ENCODE data around the gene IGLL5.
"Not testable (repeated sequence)": the region's sequence is repeated elsewhere in the genome, so short reads cannot be mapped to it uniquely, and the experiment has no call there.

The IGLL5 gene

DNA sequence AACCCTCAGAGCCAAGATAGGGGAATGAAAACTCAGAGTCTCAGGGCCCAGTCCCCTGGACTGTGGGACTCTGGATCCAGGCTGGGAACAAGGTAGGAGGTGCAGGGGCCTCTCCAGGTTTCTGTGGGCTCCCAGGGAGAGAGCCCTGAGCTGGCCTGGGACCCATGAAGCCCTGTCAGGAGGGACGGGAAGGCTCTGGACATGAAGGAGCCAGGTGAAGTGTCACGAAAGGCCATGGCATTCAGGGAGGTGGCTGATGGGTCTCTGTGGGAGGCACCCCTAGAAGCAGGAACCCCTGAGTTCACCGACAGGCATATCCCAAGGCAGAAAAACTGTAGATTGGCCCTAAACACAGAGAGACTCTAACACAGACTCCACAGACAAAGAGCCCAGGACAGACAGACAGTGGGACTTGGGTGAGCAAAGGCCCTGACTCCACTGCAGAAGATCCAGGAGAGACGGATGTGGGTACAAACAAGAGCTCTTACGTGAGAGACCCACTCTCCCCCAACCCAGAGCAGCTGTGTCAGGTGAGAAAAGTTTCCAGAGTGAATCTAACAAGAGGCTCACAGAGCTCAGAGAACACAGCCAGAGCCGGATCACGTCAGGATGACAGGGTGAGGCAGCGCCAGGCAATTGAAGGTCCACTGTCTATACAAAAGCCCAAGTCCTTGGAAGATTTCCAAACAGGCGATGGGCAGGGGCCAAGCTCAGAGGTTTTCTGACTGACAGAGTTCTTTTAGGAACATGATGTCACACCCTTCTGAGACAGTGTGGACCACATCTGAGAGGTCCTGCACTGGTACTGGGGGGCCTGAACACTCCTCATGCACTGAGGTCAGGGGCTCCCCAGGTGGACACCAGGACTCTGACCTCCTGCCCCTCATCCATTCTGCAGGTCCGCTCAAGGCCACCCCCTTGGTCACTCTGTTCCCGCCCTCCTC lies 27.4 kb downstream of the IGLL5 start:
- no peak for DNase-seq (ENCODE audit: low read depth, low spot score)

DNA sequence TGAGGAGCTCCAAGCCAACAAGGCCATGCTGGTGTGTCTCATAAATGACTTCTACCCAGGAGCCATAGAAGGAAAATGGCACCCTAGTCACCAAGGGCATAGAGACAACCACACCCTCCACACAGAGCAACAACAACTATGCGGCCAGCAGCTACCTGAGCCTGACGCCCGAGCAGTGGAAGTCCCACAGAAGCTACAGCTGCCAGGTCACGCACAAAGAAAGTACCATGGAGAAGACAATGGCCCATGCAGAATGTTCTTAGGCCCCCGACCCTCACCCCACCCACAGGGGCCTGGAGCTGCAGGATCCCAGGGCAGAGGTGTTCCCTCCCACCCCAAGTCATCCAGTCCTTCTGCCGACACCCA lies 28.0 kb downstream of the IGLL5 start:
- DNase-seq (ENCODE audit: low read depth, low spot score): no peak

DNA sequence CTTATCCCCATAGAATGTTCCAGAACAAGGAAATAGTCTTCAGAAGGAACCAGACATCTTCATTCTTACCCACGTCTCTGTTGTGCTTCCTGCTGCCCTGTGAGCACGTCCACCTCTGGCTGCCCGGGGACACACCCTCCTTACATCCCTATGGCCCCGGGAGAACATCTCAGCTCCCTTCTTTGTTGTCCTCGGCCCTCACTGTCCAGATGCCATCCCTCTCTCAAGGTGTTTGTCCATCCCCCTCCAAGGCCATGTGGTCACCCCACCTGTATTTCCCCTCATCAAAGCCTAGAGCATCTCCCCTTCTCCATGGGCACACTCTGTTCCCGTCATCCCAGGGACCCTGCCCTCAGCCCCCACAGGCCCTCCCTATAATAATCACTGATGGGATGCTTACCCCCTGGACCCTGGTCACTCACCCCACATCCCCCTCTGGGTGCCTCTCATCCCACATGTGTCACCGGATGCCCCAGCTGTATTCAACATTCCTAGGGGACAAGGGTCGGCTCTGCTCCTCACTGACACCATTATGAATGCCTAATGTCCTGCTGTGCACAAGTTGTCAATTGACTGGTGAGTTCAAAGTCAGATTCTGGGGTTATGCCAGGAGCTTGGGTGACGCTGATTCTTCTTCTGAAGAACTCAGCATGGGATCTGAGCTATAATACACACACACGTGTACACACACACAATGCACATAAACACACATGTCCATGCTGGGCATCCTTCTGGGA lies 28.8 kb downstream of the IGLL5 start:
- no peak for DNase-seq (ENCODE audit: low read depth, low spot score)

DNA sequence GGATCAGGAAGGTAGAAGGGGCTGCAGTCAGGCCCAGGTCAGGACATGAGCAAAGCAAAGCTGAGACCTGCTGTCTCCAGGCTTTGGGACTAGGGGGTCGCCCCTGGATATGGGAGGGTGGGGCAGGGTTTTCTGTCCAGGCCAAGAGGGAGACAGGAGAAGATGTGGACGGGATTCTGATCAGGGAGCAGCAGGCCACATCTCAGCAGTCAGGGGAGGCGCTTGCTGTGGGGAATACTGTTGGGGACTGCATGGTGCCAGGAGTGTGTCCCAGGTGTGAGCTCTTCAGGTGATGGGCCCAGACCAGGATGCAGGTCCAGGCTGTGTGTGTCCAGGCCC lies 29.3 kb downstream of the IGLL5 start:
- DNase-seq (ENCODE audit: low read depth, low spot score): no peak

DNA sequence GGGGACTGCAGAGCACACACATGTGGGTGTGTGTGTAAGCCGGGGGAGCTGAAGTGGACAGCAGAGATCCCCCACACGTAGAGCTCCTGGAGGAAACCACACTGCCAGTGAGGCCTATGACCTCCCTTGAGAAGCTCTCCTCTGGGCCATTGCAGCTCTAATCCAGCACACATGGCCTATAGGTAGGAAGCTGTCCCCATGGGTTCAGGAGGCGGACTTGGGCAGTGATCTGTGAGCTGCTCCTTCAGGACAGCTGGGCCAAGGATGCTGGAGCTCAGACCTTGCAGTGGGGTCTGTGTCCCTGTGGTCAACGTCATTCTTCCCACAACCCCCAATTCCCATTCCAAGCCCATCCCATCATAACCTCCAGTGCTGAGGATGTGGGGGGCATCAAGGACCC lies 29.8 kb downstream of the IGLL5 start:
- no peak for DNase-seq (ENCODE audit: low read depth, low spot score)

DNA sequence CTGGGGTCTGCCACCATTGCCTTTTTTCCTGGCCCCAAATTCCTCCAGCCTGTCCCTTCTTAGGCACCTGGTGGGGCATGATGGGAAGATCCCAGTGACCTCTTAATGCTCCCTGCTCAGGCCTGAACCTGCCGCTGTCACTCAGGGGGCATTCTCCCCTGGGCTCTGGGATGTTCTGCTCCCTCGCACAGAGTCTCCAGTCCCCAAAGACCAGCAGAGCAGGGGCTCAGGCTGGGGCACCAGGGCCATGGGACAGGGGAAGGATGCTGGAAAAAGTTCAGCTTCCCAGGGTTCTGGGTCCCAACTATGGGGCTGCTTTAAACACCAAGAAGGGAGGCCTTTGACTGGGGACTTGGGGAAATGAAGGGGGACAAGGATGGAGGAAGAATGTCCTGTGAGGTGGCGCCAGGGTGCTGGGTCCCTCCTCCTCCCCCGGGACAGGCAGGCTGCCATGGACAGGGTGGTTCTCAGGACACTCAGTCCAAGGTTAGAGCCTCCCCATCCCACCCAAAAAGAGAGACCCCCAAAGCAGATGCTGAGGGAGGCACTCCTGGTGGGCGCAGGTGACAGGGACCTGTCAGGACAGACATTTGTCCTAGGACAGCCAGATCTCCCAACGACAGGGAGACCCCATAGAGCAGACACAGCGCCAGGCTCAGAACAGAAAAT lies 30.8 kb downstream of the IGLL5 start:
- no peak for DNase-seq (ENCODE audit: low read depth, low spot score)

DNA sequence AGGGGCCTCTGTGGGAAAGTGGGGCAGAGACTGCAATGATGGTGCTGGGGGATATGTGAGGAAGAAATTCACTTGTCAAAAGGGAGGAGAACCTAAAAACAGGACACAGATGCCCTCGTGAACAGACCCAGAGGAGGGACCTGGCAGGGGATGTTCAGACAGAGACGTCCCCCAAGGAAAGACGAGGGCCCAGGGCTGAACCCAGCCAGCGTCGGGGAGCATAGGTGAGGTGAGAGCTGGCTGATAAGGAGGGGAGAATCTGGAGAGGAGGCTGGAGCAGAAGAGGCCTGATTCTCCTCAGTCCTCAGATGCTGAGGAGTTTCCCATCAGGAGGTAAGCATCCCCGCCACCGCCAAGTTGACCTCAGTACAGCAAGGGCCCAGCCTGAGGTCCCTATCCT lies 31.4 kb downstream of the IGLL5 start:
- DNase-seq (ENCODE audit: low read depth, low spot score): no peak

DNA sequence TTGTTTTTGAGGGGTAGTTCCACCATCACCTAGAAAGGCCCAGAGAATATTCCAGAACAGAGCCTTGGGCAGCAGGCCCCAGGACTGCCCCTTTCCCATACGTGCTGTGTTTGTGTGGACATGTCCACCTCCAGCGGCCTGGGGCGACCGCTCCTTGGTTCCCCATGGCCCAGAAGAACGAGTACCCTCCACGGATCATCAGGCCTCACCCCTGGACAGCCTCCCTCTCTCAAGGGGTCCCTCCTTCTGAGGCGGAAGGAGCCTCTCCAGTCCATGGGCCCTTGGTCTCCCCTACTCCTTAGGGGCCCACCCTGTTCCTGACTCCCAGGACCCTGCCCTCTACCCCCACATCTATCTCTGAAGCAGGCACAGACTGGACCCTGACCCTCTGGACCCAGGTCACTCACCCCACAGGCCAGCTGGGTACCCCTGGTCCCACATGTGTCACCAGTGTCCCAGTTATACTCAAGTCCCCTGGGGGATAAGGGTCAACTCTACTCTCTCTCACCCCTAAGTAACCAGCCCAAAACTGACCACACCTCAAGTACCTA lies 32.6 kb downstream of the IGLL5 start:
- DNase-seq (ENCODE audit: low read depth, low spot score): no peak

DNA sequence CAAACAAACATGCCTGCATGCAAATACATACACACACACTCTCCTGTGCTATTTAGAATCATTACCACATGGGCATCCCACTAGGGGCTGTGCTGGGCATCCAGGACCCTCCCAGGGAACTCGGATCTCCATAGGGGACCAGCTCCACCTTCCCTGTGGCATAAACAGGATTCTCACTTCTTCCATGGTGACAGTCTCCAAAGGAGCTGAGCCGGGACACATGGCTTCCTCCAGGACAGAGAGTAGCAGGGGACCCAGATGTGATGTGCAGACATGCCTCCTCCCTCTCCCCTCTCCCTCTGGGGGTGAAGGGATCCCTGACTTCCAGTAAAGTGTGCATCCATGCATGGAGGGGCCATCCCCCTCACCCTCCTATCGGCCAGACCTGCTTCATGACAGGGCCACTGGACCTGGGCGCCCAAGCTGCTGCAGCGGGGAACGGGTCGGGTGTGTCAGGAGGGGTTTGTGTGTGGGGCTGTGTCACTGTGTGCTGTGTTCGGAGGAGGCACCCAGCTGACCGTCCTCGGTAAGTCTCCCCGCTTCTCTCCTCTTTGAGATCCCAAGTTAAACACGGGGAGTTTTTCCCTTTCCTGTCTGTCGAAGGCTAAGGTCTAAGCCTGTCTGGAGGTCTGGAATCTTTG lies 33.4 kb downstream of the IGLL5 start:
- DNase-seq (ENCODE audit: low read depth, low spot score): no peak

DNA sequence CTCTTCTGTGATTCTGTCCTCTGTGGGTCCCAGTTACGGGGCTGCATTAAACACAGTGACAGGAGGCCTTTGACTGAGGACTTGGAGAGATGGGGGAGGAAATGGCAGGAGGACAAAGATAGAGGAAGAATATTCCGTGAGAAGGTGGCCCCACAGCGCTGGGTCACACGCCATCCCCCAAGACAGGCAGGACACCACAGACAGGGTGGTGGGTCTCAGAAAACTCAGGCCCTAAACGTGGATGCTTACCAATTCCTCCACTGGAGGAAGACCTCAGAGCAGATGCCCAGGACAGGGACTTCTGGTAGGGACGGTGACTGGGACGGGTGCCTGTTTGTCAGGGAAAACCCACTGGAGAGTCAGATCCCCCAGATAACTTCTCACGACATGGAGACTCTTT lies 34.0 kb downstream of the IGLL5 start:
- DNase-seq (ENCODE audit: low read depth, low spot score): no peak

DNA sequence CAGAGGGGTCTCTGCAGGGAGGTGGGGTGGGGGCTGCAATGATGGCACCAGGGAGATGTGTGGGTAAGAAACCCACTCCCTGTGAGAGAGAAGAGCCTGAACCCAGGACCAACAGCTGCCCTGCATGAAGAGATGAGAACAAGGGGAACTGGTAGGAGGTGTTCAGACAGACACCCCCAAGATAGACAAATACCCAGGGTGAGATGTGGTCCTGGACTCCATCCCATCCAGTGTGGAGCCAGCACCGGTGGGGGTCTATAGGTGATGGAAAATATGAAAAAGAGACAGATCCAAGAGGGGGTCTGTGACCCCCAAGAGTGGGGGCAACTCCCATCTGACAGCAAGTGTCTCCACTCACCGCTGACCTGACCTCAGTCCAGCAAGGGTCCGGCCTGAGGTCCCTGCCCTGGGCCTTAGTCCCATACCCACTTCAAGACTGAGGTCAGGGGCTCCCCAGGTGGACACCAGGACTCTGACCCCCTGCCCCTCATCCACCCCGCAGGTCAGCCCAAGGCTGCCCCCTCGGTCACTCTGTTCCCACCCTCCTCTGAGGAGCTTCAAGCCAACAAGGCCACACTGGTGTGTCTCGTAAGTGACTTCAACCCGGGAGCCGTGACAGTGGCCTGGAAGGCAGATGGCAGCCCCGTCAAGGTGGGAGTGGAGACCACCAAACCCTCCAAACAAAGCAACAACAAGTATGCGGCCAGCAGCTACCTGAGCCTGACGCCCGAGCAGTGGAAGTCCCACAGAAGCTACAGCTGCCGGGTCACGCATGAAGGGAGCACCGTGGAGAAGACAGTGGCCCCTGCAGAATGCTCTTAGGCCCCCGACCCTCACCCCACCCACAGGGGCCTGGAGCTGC lies 34.7 kb downstream of the IGLL5 start:
- not testable (repeated sequence) for DNase-seq (ENCODE audit: low read depth, low spot score)

DNA sequence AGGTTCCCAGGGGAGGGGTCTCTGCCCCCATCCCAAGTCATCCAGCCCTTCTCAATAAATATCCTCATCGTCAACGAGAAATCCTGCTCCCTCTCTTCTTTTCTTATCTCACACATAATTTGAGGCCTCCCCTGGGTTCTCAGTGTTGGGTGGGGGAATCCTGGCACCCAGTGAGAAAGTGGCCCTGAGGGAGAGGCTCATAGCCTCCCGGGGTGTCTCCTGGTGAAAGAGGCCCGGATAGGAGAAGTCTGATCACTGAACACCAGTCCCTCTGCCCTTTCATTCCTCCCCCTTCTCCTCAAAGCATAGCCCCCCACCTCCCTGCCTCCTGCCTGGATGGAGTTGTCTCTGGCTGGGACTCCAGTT lies 35.3 kb downstream of the IGLL5 start:
- DNase-seq (ENCODE audit: low read depth, low spot score): no peak

DNA sequence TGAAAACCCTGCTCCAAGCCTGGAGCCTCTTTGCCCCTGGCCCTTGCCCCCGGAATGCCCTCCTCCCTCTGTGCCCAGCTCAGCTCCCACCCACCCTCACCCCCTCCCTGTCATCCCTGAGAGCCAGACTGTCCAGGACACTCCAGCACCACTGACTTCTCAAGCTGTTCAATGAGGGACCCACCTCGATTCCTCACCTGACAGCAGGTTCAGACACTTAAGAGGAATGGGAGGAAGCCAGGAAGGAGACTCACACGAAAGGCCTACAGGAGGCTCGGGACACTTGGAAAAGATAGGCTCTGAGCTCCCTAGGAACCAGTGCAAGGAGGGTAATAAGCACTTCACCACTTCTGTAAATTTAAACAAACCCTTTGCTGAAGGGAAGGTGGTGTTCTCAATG lies 35.8 kb downstream of the IGLL5 start:
- no peak for DNase-seq (ENCODE audit: low read depth, low spot score)

DNA sequence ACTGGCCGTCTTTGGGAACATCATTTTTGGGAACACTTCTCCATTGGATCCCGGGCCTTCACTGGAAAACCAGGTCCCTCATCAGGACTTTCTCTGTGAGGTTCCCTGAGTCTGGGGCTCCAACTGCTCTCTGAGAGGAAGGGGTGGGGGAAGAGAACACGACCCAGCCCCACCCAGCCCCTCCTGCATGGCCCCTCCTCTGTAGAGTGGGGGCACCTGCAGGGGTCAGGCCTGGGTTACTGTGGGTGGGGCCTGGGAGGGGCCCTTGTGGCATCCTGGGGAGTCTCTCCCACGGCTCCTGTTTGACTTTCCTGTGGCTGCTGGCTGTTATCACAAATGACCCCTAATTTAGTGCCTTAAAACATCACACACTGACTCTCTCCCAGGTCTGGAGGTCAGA lies 36.3 kb downstream of the IGLL5 start:
- no peak for DNase-seq (ENCODE audit: low read depth, low spot score)

DNA sequence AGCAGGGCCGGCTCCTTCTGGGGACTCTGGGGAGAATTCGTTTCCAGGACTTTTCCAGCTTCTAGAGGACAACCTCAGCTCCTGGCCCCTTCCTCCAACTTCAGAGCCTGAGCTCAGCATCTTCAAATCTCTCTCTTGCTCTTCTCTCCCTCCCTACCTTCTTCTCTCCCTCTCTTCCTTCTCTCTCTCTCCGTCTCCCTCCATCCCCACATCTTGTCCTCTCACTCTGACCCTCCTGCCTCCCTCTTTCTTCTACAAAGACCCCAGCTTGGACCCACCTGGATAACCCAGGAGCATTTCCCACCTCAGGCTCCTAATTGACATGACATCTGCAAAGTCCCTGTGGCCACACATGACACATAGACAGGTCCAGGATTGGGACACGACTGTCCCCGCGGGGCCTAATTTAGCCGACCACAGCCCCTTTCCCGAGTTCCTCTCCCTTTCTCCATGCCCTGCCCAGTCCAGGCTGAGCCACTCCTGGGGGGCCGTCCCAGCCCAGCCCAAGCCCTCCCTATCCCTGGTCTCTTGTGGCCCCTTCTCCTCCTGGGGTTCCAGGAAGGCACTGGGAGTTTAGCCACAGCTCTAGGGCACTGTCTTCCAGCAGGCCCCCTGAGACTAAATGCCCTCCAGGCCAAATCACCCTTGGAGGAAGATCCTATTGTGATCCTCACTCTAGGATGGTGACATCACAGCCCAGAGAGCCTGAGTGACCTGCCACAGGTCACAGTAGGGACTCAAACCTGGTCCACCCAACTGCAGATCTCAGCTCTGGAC lies 36.9 kb downstream of the IGLL5 start:
- DNase-seq (ENCODE audit: low read depth, low spot score): no peak

DNA sequence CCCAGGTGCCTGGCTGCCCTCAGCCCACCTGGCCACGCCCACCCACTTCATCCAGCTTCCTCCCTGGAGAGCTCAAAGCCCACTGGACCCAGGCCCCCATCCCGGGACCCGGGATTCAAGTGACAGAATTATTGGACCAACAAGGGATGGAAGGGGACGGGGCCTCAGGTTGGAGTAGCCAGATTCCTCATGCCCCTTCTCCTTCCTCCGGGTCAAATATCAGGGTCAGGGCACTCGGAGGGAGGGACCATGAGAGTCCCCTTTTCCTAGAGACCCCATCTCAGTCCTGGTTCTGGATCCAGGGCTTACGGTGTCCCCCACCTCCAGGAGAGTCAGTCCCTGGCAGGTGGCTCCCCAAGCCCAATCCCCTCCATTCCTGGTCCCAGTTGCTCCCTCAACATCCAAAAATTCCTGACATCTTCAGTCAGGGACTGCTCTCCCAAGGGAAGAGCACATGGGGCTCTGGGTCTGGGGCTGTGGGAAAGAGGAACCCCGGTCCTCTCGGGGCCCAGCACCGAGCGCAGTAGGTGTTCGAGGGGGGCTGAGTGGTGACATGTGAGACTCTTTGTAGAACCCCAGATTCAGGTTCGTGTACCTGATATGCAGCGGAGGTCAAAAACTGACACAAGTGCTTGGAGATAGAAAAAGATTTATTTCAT lies 37.7 kb downstream of the IGLL5 start:
- DNase-seq (ENCODE audit: low read depth, low spot score): no peak

DNA sequence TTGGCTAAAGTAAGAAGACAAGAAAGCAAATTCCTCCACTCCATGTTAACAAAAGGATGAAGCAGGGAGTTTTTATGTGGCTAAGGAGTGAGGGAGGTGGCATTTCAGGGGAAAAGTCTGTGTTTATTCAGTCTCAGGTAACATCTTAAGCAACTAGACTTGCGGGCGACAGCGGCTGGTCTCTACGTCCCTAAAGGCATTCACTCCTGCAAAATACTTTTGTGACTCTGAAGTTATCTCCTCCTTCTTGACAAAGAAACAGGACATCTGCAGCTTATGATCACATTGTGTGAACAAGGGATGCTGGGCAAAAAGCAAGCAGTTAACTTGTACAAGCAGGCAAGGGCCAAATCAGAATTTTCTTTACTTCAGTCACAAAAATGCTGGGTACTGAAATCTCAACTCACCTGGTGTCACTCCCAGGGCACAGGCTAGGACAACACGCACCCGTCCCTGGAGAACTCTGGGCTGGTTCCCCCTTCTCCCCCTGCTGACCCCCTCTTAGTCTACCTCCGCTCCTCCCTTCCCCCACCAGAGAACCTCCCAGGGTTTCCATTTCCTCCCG lies 38.3 kb downstream of the IGLL5 start:
- DNase-seq (ENCODE audit: low read depth, low spot score): no peak

DNA sequence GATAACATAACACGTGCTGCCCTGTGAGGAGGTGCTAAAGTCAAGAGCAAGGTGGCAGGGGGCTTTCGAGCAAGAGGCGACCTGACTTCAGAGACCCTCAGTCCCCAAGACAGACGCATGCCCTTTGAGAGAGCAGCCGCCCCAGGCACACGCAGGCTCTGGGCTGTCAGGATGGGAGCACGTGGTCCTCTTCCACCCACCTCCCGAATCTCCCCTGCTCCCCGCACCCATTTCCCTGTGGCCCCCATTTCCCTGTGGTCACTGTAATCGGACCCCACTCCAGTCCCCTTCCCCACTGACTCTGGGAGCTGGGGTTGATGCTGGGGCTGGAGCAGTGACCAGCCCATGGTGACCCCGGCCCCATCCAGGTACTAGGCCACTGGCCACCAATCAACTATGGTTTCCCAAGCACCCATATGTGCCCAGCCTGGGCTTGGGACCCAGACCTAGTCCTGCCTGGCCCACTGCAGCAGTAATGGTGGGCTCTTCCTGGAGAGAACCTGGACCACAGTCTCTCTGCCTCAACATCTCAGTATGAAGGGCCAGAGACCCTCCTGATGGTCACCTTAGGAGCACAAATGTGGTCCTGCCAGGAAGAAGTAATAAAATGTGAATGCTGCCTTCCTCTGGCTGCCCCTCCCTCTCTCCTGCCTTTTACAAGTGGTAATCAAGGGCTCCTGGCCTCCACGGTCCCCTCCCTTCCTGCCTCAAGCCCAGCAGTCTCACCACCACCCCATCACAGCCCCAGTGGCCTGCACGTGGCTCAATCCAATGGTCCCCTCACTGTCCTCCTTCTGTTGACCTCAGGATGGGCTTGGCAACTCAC lies 39.0 kb downstream of the IGLL5 start:
- DNase-seq (ENCODE audit: low read depth, low spot score): no peak
